ENCODE results near the gene SLC15A4. TPM values are rescaled to one million over a fixed set of nuclear protein-coding genes. Genes with fewer than 3 reads are reported as not detected.
A peak's percentile ranks its signal among the peaks of the same experiment; 100 is the strongest.

The SLC15A4 gene
- total RNA-seq, 1 donor from 2014 or later: 11.8 TPM

DNA sequence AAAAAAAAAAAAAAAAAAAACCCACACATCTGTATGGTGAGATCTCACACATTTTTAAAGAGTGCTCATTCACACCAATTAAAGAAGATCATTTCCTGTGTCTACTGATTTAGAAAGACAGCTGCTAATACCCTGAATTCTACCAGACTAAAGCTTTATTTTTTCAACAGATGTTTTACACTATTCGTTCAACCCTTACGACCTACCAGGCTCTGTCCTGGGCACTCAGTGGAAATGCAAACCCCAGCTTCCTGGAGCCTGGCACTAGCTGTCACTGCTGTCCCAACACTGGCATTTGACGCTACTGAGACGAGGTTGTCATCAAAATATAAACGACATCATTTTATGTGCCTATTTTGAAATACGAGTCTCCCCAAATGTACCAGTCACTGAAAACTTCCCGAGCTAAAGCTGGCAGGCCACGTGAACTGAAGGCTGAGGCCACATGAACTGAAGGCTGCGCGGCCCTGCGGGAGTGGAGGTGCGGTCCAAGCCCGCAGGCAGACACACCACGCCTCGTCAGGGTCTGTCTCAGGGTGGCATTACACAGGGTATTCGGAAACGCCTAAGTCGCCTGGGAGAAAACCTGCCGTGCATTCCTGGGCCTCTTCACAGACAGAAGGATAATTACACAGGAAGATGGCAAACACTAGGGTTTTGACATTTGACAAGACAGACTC lies 27.2 kb downstream of the SLC15A4 start:
- DNase-seq (ENCODE audit: low spot score): no peak
- no peak for ATAC-seq

DNA sequence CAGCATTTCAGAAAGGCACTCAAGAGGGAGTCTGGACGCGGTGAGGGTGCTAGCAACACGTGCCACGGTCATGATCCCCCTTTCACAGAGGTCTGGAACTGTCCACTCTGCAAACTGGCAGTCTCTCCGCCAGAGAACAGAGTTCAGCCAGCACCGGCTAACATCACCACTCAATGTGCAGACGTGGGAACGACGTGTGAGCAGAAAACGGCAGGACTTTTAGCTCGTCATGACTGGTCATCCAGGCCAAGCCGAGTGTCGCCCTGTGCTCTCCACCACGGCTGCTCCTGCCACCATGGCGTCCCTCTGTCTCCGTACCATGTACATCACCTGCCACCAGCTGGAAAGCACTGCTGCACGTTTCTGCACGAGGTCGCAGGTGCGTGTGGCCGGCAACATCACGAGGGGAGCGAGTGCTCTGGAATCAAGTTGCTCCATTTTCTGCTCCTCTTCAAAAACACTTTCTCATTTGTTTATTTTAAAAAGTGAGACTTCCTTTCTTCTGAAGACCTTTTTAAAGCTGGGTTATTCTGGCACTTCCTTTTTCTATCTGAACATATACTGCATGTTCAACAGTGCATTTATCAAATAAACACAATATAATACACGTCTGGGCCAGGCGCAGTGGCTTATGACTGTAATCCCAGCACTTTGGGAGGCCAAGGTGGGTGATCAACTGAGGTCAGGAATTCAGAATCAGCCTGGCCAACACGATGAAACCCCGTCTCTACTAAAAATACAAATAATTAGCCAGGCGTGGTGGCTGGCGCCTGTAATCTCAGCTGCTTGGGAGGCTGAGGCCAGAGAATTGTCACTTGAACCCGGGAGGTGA lies 28.0 kb downstream of the SLC15A4 start:
- DNase-seq (ENCODE audit: low spot score) (no peak), ATAC-seq (no peak)

DNA sequence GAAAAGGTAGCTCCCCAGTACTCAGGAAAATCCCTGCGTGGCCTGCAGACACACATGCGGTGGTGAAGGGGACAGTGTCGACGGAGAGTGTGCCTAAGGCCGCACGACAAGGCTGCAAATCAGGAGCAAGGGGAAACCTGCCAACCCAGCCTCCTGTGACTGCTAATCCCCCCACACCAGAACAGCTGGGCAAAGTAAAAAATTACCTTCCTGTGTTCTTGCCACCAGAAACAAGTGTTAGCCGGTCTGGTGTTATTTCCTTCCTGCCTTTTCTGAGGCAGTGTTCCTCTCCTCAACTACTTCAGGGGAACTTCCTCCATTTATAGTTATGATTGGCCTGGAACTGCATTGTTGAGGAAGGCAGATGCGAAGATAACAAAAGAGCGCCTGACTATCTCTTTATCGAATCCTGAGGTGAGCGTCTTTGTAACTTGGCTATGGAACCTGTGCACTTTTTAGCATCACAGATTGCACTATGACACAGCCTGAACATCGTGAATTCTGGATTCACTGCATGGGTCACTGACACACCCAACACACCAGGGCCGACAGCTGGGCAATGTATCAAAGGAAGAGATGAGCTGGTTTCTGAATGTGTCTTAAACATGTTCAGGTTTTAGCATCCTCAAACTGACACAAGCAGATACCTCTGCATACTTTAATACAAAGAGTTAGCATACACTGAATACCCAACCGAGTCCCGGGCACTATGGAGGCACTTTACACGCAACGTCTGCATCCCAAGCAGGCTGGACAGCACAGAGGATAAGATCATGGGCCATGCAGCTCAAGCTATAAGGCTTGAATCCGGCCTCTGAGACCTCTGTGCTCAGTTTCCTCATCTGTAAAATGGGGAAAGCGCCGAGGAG lies 28.9 kb downstream of the SLC15A4 start:
- ATAC-seq: no peak
- DNase-seq (ENCODE audit: low spot score): no peak

DNA sequence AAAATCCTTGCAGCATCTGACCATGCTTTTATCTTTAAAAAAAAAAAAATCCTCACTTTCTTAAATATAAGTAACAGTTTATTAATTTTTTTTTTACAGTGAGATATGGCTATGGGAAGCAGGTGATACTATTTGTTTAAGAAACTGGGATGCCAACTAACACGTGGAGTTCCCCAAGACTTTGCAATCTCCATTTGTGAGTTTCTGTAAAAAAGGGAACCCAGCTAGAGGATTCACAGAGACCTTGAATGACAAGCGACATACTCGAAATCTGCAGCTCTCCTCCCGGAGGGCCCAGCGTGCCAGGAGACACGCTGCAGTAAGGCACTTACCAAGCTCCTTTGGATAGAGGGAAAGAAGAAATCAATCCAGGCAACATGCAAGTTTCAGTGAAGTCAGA lies 30.1 kb downstream of the SLC15A4 start:
- DNase-seq (ENCODE audit: low spot score) (no peak), ATAC-seq (no peak)

DNA sequence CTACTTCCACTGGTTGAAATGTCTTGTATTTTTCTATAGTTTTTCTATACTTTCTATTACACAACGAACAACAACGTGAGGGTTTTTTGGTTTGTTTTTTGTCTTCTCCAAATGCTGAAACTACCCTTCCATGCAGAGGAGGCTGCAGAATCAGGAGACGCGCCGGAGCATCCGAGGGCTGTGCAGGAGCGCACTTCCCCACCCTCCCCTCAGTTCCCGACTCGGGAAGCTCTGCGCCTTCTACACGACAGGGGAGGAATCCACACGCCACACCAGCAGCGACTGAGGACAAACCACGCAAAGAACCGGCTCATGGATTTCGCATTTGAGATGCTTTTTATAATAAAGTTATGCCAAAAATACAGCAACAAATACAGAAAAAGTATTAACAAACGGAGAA lies 30.9 kb downstream of the SLC15A4 start:
- no peak for ATAC-seq
- no peak for DNase-seq (ENCODE audit: low spot score)

DNA sequence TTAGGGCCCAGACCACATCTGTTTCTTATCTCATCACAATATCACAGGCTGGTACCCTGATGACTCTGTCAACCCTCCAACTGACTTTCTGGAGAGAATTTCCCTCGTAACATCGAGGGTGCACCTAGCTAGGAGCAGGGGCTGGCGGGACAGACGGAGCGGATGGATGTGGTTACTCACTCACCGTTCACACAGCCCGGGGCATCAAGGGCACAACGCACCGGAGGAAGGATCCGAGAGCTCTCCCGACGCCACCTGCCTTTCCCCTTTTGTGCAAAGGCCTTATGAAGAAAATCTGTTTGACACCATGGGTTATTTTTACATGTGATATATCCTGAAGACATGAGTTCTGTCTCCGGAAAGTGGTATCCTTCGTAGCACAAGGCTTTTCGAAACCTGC lies 31.4 kb downstream of the SLC15A4 start:
- DNase-seq (ENCODE audit: low spot score) (no peak), ATAC-seq (no peak)

DNA sequence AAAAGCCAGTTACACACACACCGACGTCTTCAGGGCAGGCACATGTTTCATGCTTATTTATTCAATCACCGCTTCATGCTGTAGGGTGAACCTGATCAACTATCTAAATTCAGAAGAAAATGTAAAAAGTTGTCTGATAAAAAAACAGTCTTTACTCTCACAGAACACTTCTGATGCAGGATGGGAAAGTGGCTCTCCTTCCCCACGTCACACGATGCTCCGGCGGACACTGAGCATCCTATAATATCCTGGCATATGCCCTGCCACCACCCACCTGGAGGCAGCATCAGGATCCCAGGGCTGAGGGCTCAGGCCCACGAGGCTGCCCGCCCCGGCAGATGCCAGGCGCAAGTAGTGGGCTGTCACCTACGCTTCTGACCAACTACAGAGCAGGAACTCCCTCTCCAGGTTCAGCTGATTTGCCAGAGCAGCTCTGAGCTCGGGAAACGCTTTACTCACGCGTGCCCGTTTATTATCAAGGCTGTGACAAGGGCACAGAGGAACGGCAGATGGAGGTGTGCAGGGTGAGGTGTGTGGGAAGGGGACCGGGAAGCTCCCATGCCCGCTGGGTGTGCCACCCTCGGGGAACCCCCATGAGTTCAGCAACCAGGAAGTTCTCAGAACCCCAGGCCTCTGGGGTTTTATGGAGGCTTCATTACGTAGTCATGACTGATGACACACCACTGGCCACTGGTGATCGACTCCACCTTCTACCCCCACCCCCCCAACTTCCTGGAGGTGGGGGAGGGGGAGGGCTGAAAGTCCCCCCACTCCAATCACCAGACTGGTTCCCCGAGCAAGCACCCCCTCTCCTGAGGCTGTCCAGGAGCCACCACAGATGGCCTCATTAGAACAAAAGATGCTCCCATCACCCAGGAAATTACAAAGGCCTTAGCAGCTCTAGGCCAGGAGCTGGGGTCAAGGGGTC lies 32.1 kb downstream of the SLC15A4 start:
- no peak for ATAC-seq
- no peak for DNase-seq (ENCODE audit: low spot score)

DNA sequence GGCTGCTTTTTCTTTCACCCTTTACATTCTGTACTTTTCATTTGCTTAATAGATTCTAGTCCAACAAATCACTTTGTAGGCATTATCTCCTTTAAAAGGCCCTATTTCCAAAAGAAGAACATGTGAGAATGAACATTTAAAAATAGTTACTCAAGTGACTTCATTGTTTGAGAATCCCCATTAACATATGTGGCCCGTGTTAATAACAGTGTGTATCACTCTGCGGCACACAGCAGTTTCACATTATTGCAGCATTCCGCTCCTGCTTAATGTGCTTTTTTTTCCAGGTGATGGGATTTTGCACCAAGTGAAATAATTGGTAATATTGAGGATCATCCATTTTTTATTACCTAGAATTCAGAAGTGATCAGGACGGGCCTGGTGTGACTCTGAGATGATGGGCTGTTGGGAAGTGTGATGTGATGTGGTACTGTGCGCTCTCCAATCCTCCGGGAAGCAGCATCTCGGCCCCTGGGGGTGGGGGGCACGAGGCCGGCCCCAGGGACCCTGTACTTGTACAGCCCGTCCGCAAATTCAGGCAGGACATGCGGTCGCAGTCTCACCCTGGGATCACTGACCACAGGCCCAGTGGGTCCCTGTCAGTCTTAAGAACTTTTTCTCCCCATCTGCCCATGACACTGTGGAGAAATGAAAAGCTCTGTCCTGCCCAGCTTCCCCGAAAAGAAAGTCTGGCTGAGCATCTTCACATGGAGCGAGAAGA lies 32.9 kb downstream of the SLC15A4 start:
- DNase-seq (ENCODE audit: low spot score): no peak
- no peak for ATAC-seq

DNA sequence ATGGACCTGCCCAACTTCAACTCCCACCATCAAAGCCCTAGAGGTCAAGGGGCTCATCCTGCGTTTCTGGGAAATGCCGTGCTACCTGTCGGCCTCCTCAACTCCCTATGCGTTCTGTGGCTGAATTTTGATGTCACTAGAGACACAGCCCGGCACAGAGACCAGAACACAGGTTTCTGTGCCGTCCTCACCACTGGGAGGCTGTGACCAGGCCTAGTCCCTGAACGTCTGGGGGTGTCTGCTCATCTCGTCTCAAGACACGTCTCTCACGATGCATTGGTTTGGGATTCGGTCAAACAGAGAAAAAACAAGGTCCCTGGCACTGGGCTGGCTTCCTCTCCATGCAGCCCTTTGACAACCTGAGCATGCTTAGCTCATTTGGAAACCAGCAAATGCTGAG lies 33.5 kb downstream of the SLC15A4 start:
- no peak for DNase-seq (ENCODE audit: low spot score)
- ATAC-seq: no peak

DNA sequence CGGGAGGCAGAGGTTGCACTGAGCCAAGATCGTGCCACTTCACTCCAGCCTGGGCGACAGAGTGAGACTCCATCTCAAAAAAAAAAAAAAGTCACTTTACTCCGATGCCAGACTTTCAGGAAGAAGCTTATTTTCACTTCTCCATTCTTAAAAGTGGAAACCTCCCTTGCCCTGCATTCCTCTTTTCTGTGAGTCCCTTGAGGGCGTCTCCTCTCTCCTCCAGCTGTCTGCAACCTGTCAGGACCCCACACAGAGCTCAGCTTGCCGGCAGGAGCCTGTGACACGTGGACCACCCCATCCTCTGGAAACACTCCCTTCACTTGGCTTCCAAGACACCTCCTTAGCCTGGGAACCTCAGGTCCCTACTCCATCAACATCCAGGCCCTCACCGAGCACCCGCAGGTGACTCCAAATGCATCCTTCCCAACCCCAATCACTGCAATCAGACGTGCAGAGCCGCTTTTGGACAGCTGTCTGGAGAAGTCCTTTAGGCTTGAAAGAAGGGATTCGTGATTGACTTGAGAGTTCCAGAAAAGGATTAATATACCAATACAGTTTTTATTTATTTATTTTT lies 34.3 kb downstream of the SLC15A4 start:
- DNase-seq (ENCODE audit: low spot score) (no peak), ATAC-seq (no peak)

DNA sequence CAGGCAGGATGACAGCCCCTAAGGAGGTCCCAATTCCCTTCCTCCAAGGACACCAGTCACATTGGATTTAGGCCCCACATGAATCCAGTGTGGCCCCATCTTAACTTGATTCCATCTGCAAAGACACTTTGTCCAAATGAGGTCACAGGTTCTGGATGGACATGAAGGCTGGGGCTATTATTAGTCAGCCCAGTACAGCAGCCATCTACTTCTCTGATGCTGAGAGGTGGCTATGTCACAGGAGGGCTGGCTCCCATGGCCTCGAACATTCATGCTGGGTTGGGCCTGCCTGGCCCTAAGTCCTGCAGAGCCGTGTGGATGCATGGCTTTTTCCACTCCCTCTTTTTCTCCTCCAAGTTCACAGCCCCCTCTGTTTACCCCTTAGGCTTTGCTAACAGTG lies 35.9 kb downstream of the SLC15A4 start:
- ATAC-seq: no peak
- DNase-seq (ENCODE audit: low spot score): no peak

DNA sequence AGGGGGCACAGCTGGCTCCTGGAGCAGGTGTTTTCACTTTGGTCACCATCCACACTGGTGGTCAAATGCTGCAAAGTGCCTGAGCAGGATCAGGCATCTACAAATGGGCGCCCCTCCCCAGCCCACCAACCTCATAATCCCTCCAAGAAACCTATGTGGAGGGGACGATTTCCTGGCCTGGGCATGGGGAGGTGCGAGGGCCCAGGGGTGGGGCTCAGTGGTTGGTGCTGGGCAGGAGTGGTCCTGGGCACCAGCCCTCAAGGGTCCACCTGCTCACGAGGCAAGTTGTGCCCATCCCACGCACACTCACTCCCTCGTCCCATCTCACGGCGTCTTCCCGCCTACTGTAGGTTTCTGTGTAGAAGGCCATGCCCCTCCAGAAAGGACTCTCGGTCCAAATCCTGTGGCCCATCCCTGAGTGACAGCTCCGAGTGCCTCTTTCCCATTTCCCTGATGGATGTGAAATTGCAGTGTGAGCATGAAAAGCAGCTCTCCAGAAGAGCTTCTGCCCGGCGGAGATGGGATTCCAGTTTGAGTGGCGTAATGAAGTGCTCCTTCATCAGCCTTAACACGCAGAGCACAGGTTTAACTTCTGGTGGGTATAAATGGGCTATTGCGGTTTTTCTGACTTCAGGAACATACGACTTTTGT lies 36.9 kb downstream of the SLC15A4 start:
- no peak for DNase-seq (ENCODE audit: low spot score)
- ATAC-seq: no peak

DNA sequence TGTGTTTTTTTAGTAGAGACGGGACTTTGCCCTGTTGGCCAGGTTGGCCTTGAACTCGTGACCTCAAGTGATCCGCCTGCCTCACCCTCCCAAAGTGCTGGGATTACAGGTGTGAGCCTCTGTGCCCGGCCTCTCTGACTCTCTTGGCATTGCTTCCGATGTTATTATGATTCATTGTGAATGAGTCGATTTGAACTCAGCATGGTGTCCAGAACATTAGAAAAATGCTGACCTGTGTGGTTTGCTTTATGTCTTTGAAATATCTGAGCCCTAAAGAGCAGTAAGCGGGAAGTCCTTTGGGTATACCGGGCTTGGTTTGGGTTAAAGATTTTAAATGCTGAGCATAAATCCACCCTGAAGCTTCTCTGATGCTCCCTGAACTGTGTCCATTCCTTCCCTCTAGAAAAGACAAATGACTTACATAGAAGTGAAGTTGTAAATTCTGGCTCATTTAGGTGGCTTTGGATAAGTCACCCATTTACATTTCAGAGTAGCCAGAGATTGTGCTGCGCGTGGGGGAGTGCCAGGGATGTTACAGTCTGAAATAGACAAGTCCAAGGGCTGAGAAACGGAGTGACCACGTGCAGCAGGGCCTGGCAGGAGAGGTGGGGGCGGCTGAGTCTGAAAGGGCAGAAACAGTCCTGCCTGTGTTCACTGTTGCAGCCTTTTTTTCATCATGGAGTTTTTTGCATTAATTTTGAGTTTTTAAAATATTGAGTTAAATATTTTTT lies 39.6 kb downstream of the SLC15A4 start:
- DNase-seq (ENCODE audit: low spot score) (no peak), ATAC-seq (peak; percentile 72)

DNA sequence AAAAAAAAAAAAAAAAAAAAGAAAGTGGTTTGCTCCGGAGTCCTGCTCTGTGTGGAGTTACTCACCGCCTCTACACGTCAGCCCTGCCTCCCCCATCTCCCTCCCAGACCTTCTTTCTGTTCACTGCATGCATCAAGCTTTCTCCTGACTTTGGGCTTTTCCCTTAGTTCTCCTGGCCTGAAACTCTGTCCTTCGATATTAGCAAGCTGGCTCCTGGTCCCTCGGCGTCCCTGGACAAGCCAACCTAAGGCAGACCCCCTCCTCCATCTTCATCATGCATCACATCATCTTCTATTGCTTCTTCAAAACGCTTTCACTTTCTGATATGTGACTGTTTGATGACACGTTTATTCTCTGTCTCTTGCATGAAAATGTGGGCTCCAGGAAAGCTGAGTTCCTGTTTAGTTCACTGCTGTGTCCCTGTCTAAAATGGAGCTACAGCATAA lies 40.6 kb downstream of the SLC15A4 start:
- no peak for DNase-seq (ENCODE audit: low spot score)
- ATAC-seq: no peak

DNA sequence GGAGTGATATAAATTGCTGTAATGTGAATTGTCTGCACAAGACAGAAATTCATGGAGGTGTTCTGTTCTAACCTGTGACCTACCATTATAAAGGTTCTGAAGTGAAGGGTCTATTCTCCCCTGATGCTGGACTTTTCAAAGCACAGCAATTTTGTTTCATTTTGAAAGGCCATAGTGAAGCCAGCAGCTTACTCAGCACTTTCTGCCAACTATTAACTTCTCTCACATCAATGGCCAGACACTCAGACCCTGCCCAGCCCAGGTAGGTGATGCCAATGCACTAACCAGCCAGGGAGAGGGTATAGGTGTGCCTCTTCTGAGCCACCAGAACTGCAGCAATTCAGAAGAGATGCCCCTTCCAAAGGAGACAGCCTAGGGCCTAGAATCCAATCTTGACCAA lies 43.9 kb downstream of the SLC15A4 start:
- no peak for ATAC-seq
- no peak for DNase-seq (ENCODE audit: low spot score)

DNA sequence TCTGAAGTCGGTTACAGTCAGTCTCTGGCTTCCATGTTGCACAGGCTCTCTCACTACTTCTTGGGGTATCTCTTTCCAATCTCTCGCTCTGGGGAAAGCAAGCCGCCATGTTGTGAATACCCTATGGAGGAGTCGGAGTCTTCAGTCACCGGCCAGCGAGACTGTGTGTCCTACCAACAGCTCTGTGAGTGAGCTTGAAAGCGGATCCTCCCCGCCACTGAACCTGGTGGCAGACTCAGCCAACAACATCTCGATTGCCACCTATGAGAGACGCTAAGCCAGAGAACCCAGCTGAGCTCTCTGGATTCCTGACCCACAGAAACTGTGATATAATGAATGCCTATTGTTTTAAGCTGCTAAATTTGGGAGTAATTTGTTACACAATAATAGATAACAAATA lies 51.5 kb downstream of the SLC15A4 start:
- ATAC-seq (no peak), DNase-seq (ENCODE audit: low spot score) (no peak)

DNA sequence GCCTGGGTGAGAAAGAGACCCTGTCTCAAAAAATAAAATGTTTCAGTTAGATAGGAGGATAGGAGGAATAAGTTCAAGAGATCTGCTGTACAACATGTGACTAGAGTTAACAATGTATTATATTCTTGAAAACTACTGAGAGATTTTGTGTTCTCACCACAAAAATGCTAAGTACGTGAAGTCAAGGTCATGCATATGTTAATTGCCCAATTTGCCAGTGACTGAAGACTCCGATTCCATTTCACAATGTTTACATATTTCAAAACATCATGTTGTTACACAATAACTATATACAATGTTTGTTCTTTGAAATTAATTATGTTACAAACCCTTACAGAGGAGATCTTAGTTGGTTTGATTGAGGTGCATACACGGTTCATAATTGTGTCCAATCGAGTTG lies 52.1 kb downstream of the SLC15A4 start:
- ATAC-seq: no peak
- DNase-seq (ENCODE audit: low spot score): no peak

DNA sequence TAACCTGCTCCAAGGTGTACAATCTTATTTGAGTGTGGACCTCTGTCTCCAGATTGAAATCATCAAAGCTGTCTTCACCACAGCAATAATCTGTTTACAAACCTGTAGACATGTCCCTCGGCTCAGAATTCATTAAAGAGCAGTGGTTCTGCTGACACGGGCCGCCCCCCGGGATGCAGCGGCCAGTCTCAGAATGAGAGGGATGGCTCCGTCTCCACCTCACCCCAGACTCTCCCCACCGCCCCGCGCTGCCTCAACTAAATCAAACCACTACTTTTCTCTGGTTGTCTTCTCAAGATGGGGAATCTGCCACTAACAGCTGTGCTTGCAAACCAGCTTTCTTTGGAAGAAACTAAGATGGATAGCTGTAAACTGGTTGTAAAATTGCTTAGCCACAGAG lies 56.2 kb downstream of the SLC15A4 start:
- ATAC-seq (no peak), DNase-seq (ENCODE audit: low spot score) (no peak)
